HFFc6 (cell line): Measurements from ENCODE around the gene APMAP. TPM values are rescaled to one million over a fixed set of nuclear protein-coding genes. Genes with fewer than 3 reads are reported as not detected.

Source experiments
- DNase-seq: peaks from one replicate; pipeline ENCODE4 v3.0.0-alpha.2; 2018
- H3K27ac Mint-ChIP-seq: 2 replicates; pipeline ENCODE4 v1.8.0; 2020; ENCODE audit warnings: mild to moderate bottlenecking, mixed read lengths
- H3K27me3 Mint-ChIP-seq: 2 replicates; pipeline ENCODE4 v1.8.0; 2021; ENCODE audit warnings: mild to moderate bottlenecking, moderate library complexity, mixed read lengths; ENCODE audit not compliant: insufficient read depth
- H3K36me3 Mint-ChIP-seq: 2 replicates; pipeline ENCODE4 v1.8.0; 2021; ENCODE audit warnings: low read depth, mixed read lengths
- H3K4me1 Mint-ChIP-seq: 2 replicates; pipeline ENCODE4 v1.8.0; 2020; ENCODE audit warnings: low read depth, mixed read lengths
- H3K4me3 Mint-ChIP-seq: 2 replicates; pipeline ENCODE4 v1.8.0; 2020; ENCODE audit warnings: mild to moderate bottlenecking, moderate library complexity, mixed read lengths
- H3K9me3 Mint-ChIP-seq: 2 replicates; pipeline ENCODE4 v1.8.0; 2020; ENCODE audit warnings: mild to moderate bottlenecking, mixed read lengths
- CTCF ChIP-seq: fragments of 200-600 bp; sonication (generic); IDR thresholded peaks from 2 replicates; pipeline ENCODE4 v1.5.0; 2021; ENCODE audit warnings: antibody characterized with exemption, mild to moderate bottlenecking
- total RNA-seq, 6 experiments: library from RNA; stranded (reverse); fragmentation: NEBNext Ultra II Directional; extraction: Animal tissue kit (Norgen Biotek cat#: 25700); gene quantifications; 2 replicates in 1 of 6; 3 replicates in 5 of 6; pipeline ENCODE4 v1.2.3, GENCODE V29; 2021

APMAP gene
- total RNA-seq, 6 experiments from 2014 or later, result 119 to 137 (median 129) TPM

GRCh38 chr20:25019381-25020155, 27.0 kb upstream of the APMAP start:
- no peak for DNase-seq
- Mint-ChIP-seq H3K36me3 (no peaks in the 10 kb centered on the region), H3K4me3 (no peak overlapping the region), H3K27ac (no peak overlapping the region), H3K27me3 (no peaks in the 10 kb centered on the region), H3K9me3 (no peaks in the 10 kb centered on the region), H3K4me1 (no peaks in the 10 kb centered on the region)
- no peak for TF ChIP-seq CTCF

GRCh38 chr20:25018841-25019240, 26.3 kb upstream of the APMAP start:
- H3K9me3 Mint-ChIP-seq, result no peaks in the 10 kb centered on the region
- no peaks in the 10 kb centered on the region for H3K27me3 Mint-ChIP-seq
- DNase-seq, result no peak
- no peak for TF ChIP-seq CTCF
- no peaks in the 10 kb centered on the region for H3K36me3 Mint-ChIP-seq
- H3K27ac Mint-ChIP-seq, result no peak overlapping the region
- H3K4me1 Mint-ChIP-seq, result no peaks in the 10 kb centered on the region
- H3K4me3 Mint-ChIP-seq, result no peak overlapping the region

- Mint-ChIP-seq H3K9me3 (no peaks in the 10 kb centered on the region), H3K27ac (no peak overlapping the region), H3K27me3 (no peaks in the 10 kb centered on the region), H3K4me1 (no peaks in the 10 kb centered on the region), H3K36me3 (no peaks in the 10 kb centered on the region), H3K4me3 (no peak overlapping the region)
- no peak for TF ChIP-seq CTCF
- no peak for DNase-seq
Observed at GRCh38 chr20:25018425-25018824, 25.9 kb upstream of the APMAP start.

- H3K27me3 Mint-ChIP-seq, result no peaks in the 10 kb centered on the region
- H3K9me3 Mint-ChIP-seq, result no peaks in the 10 kb centered on the region
- H3K36me3 Mint-ChIP-seq, result no peaks in the 10 kb centered on the region
- no peak for TF ChIP-seq CTCF
- no peak for DNase-seq
- no peak overlapping the region for H3K27ac Mint-ChIP-seq
- no peaks in the 10 kb centered on the region for H3K4me1 Mint-ChIP-seq
- H3K4me3 Mint-ChIP-seq, result no peak overlapping the region
Observed at GRCh38 chr20:25017257-25017803, 24.8 kb upstream of the APMAP start.

- no peak for DNase-seq
- Mint-ChIP-seq H3K4me3 (no peak overlapping the region), H3K4me1 (no peaks in the 10 kb centered on the region), H3K27ac (no peak overlapping the region), H3K27me3 (no peaks in the 10 kb centered on the region), H3K36me3 (no peaks in the 10 kb centered on the region), H3K9me3 (no peaks in the 10 kb centered on the region)
- no peak for TF ChIP-seq CTCF
Observed at GRCh38 chr20:25016471-25016870, 23.9 kb upstream of the APMAP start.
